BLaER1 (cell line): ENCODE data around the gene BCAT1.

Experiments
- H3K27ac ChIP-seq: shearing (Covaris generic); formaldehyde crosslinking; 2 replicates; pipeline ENCODE4 v1.8.1; 2022
- H3K27me3 ChIP-seq: shearing (Covaris generic); formaldehyde crosslinking; 2 replicates; pipeline ENCODE4 v1.8.1; 2022
- H3K36me3 ChIP-seq: shearing (Covaris generic); formaldehyde crosslinking; 2 replicates; pipeline ENCODE4 v1.8.1; 2022
- H3K4me1 ChIP-seq: shearing (Covaris generic); formaldehyde crosslinking; 2 replicates; pipeline ENCODE4 v1.8.1; 2022
- H3K4me2 ChIP-seq: shearing (Covaris generic); formaldehyde crosslinking; 2 replicates; pipeline ENCODE4 v1.8.1; 2022
- H3K4me3 ChIP-seq: shearing (Covaris generic); formaldehyde crosslinking; 2 replicates; pipeline ENCODE4 v1.8.1; 2022
- H3K9ac ChIP-seq: shearing (Covaris generic); formaldehyde crosslinking; 2 replicates; pipeline ENCODE4 v1.8.1; 2022
- H3K9me3 ChIP-seq: shearing (Covaris generic); formaldehyde crosslinking; 2 replicates; pipeline ENCODE4 v1.8.1; 2022
- H4K20me1 ChIP-seq: shearing (Covaris generic); formaldehyde crosslinking; 2 replicates; pipeline ENCODE4 v1.8.1; 2022
- Cebpa-rat ChIP-seq: shearing (Covaris generic); IDR thresholded peaks from 2 replicates; pipeline ENCODE4 v1.8.1; 2022

BCAT1 gene, protein sequence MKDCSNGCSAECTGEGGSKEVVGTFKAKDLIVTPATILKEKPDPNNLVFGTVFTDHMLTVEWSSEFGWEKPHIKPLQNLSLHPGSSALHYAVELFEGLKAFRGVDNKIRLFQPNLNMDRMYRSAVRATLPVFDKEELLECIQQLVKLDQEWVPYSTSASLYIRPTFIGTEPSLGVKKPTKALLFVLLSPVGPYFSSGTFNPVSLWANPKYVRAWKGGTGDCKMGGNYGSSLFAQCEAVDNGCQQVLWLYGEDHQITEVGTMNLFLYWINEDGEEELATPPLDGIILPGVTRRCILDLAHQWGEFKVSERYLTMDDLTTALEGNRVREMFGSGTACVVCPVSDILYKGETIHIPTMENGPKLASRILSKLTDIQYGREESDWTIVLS

DNA sequence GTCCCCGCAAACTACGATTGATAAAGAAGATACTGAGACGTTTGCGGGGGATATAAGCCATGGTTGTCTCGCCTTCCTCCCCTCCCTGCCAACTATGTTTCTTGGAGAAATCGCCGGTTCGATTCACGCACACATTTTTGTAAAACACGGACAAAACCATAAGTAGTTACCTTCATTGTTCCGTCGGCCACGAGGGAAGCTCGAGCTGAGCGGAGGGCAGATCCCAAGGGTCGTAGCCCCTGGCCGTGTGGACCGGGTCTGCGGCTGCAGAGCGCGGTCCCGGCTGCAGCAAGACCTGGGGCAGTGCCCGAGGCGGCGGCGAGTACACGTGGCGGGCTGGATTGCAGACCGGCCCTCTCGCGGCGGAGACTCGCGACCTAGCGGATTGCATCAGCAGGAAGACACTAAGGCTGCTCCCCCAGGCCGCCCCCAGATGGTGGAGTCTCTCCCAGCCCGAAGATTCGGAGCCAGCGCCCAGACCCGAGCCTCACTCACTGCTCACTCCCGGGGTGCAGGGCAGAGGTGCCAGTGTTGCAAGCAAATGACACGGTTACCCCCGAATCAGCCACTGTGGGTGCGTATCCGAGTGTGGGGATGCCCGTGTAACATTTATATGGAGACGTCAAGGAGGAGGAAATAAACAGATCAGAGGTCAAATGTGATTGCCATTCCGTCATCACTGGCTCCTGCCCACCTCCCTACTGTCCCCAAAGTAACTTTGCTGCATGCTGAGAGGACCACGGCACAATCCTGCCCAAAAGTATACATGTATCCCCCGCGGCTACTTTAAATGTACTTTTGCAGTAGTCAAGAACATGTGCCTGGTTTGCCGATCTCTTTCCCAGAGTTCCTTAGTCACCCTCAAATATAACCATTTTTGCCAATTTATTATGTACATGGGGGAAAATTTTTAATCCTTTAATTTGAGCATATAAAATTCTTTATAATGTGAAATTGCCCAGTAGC is at the start of gene BCAT1:
TSS of gene BCAT1 (minus strand) at position 345 of the 966 bp plus-strand sequence. CDS start at position 176, 169 bp downstream.
- Histone ChIP-seq H3K4me2 (peak within 1 kb of the TSS; percentile 88), H3K9ac (peak within 1 kb of the TSS; percentile 97), H3K36me3 (peaks cover 17% of the 10 kb centered on the region), H4K20me1 (peaks cover 23% of the 10 kb centered on the region), H3K4me1 (peaks cover 50% of the 10 kb centered on the region), H3K27ac (peak within 1 kb of the TSS; percentile 95), H3K9me3 (no peaks in the 10 kb centered on the region), H3K27me3 (no peaks in the 10 kb centered on the region), H3K4me3 (peak within 1 kb of the TSS; percentile 81)
- TF ChIP-seq Cebpa-rat, result peak; percentile 89

DNA sequence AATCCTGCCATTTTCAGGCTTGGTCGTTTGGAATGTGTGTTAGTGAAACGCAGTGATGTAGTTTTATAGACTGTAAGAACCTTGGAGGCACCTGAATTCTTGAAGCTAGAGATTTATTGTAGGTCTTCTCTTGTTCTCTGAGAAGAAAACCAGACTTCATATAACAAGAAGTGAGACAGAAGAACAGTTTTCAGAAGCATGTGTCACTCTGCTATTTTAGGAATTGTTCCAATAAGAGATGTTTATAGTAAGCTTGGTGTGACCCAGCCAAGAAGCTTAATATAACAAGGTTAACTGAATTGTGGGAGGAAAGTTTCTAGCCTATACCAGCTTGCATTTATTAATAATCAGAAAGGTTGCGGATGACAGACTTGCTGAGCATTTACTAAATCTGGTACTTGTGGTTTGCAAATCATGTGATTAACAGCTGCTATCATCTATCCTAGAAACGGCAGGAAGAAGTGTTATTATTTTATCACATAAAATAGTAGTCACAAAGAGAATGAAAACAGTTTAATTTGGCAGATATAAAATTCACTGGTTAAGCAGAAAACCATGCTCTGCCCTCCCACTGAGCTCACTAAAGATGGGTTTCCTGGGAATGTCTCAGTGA is 49.2 kb upstream of the BCAT1 start:
- H3K9ac ChIP-seq, result peak overlapping the region; percentile 96

DNA sequence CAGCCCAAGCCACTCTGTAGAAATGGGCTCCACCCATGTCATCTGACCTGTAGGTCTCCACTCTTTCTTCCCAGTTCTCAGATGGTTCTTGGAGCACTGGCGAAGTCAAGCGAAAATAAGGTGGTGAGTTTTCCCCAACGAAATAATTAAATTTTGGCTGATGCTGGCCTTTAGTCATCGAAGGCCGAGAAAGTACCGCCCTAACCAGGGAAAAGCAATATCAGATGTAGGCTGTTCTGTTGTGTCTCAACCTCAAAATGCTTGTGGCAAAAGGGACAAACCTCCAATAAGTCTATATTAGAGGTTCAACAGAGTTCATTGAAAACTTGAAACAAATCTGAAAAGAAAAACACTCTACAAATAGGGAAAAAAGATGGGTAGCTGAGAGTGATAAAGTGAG is 48.6 kb upstream of the BCAT1 start:
- Histone ChIP-seq H3K4me2 (peak overlapping the region; percentile 96), H4K20me1 (no peaks in the 10 kb centered on the region), H3K9ac (peak overlapping the region; percentile 96), H3K27ac (peak overlapping the region; percentile 98), H3K4me1 (peaks cover 66% of the 10 kb centered on the region), H3K36me3 (no peaks in the 10 kb centered on the region), H3K4me3 (peak overlapping the region; percentile 67), H3K27me3 (no peaks in the 10 kb centered on the region), H3K9me3 (no peaks in the 10 kb centered on the region)
- no peak for TF ChIP-seq Cebpa-rat

More for the DNA sequence above, 49.2 kb upstream of the BCAT1 start:
- Histone ChIP-seq H3K4me2 (peak overlapping the region; percentile 96), H3K9me3 (no peaks in the 10 kb centered on the region), H3K4me1 (peaks cover 66% of the 10 kb centered on the region), H3K27ac (peak overlapping the region; percentile 98), H4K20me1 (no peaks in the 10 kb centered on the region), H3K4me3 (peak overlapping the region; percentile 67), H3K36me3 (no peaks in the 10 kb centered on the region), H3K27me3 (no peaks in the 10 kb centered on the region)
- TF ChIP-seq Cebpa-rat, result no peak

DNA sequence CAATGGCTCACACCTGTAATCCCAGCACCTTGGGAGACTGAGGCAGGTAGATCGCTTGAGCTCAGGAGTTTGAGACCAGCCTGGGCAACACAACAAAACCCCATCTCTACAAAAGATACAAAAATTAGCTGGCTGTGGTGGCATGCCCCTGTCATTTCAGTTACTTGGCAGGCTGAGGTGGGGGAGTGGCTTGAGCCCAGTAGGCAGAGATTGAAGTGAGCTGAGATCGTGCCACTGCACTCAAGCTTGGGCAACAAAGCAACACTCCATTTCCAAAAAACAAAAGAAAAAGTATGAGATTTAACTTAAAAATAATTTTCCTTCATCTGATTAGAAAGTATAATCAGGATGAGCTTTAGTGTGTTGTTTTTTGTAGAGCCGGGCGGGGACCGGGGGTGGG is 47.9 kb upstream of the BCAT1 start:
- peak overlapping the region; percentile 96 for H3K4me2 ChIP-seq
- peak overlapping the region; percentile 96 for H3K9ac ChIP-seq
- H3K27ac ChIP-seq, result peak overlapping the region; percentile 98
- no peaks in the 10 kb centered on the region for H4K20me1 ChIP-seq
- H3K9me3 ChIP-seq, result no peaks in the 10 kb centered on the region
- H3K4me3 ChIP-seq, result peak overlapping the region; percentile 67
- peaks cover 66% of the 10 kb centered on the region for H3K4me1 ChIP-seq
- TF ChIP-seq Cebpa-rat, result no peak
- no peaks in the 10 kb centered on the region for H3K27me3 ChIP-seq
- no peaks in the 10 kb centered on the region for H3K36me3 ChIP-seq

DNA sequence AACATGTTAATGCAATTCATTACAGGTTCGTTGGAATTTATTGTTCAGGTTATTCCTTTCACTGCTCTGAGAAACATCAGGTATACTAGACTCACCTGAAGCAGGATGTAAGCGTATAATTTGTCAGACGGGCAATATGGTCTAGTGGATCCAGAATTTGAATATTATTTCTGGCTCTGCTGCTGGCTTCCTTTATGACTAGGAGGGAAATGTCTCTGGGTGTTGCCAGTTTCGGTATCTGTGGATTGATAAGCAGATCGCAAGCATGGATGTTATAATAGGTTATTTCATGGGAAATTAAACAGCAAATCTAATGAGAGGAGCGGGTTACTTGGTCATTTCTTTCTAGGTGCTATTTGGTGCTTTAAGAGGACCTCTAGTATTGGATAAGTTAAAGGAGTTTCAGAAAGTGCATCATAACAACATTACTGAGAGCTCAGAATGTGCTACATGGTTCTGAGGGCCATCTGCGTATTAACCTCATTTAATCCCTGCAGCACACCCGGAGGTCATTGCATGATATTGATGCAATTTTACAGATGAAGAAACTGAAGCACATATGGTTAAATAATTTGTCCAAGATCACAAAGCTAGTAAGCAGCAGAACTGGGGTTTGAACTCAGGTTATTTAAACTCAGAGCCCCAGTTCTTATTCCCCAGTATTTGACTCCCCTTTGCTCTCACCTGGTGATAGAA is 47.3 kb upstream of the BCAT1 start:
- Histone ChIP-seq H4K20me1 (peaks cover 2% of the 10 kb centered on the region), H3K4me2 (peak overlapping the region; percentile 96), H3K4me1 (peaks cover 64% of the 10 kb centered on the region), H3K9ac (peak overlapping the region; percentile 96), H3K36me3 (no peaks in the 10 kb centered on the region), H3K27ac (peak overlapping the region; percentile 98), H3K9me3 (no peaks in the 10 kb centered on the region), H3K4me3 (peak overlapping the region; percentile 67), H3K27me3 (no peaks in the 10 kb centered on the region)
- no peak for TF ChIP-seq Cebpa-rat

DNA sequence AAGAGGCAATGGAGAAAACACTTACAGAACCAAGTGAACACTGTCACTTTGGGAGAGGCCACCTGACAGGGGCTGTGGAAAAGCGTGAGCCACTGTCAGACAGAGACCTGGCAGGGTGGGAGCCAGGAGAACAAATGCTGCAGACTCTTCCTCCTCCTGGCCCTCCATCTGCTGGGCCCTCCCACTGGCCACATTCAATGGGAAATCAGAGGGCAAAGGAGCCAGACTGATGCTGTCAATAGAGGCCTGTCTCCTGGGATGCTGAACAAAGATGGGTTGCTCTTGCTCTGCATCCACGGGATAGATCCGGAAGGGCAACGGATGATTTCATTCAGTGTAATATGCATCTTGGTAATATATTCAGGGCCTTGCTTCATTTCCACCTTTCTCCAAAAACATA is 44.9 kb upstream of the BCAT1 start:
- Histone ChIP-seq H3K4me1 (peaks cover 50% of the 10 kb centered on the region), H3K9ac (peak overlapping the region; percentile 96), H3K27me3 (no peaks in the 10 kb centered on the region), H3K9me3 (no peaks in the 10 kb centered on the region), H3K27ac (peak overlapping the region; percentile 98), H3K4me3 (peak overlapping the region; percentile 67), H3K36me3 (0 out of 2 replicates have a peak, but pooled peaks cover 9% of the 10 kb centered on the region), H3K4me2 (peak overlapping the region; percentile 96), H4K20me1 (peaks cover 14% of the 10 kb centered on the region)
- TF ChIP-seq Cebpa-rat, result no peak

DNA sequence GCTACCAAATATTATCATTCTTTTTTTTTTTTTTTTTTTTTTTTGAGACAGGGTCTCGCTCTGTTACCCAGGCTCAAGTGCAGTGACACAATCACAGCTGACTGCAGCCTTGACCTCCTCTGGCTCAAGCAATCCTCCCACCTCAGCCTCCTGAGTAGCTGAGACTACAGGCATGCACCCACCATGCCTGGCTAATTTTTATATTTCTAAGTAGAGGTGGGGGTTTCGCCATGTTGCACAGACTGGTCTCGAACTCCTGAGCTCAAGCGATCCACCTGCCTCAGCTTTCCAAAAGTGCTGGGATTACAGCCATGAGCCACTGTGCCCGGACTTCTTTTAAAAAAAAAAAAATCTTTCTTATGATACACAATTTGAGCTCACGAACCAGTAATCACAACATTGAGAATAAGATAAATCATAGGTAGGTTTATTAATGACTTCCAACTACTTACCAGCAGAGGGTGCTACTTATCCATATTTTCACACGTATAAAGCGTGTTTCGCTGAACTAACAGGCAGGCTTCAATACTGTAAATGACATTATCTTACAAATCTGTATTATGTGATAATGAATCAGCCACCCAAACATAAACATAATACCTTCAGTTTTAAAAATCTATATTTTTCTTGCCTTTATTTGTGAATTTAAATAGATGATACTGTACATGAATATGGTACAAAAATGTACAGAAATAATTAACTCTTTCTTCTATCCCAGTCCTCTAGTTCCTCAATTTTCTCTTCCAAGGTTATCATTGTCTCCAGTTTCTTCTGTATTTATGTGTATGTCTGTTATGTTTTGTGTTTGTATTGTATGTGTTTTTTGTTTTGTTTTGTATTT is 42.5 kb upstream of the BCAT1 start:
- peak overlapping the region; percentile 67 for H3K4me3 ChIP-seq
- peaks cover 44% of the 10 kb centered on the region for H3K4me1 ChIP-seq
- TF ChIP-seq Cebpa-rat, result no peak
- H3K27ac ChIP-seq, result peak overlapping the region; percentile 98; the same call in 1 of the 2 replicates
- H4K20me1 ChIP-seq, result peaks cover 14% of the 10 kb centered on the region
- H3K9ac ChIP-seq, result peak overlapping the region; percentile 57; the same call in 1 of the 2 replicates
- peak overlapping the region; percentile 96 for H3K4me2 ChIP-seq
- H3K9me3 ChIP-seq, result no peaks in the 10 kb centered on the region
- 0 out of 2 replicates have a peak, but pooled peaks cover 9% of the 10 kb centered on the region for H3K36me3 ChIP-seq
- H3K27me3 ChIP-seq, result no peaks in the 10 kb centered on the region

DNA sequence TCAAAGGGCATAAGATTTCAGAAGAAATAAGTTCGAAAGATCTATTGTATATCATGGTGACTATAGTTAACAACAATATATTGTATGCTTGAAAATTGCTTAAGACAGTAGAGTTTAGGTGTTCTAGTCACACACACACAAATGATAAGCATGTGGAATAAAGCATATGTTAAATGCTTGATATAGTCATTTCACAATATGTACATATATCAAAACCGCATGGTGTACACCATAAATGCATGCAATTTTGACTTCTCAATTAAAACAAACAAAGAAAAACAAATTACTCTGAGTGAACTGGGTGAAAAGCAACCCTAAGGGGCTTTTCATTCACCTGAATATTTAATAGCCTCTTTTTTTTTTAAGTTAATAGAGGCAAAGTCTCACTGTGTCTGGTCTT is 40.3 kb upstream of the BCAT1 start:
- peaks cover 5% of the 10 kb centered on the region; the same call in 1 of the 2 replicates for H3K9me3 ChIP-seq
- H3K27ac ChIP-seq, result no peak overlapping the region
- no peak overlapping the region for H3K9ac ChIP-seq
- peaks cover 37% of the 10 kb centered on the region for H3K4me1 ChIP-seq
- H3K4me3 ChIP-seq, result no peak overlapping the region
- H3K4me2 ChIP-seq, result no peak overlapping the region
- peaks cover 9% of the 10 kb centered on the region; the same call in 1 of the 2 replicates for H3K36me3 ChIP-seq
- no peak for TF ChIP-seq Cebpa-rat
- peaks cover 14% of the 10 kb centered on the region for H4K20me1 ChIP-seq
- no peaks in the 10 kb centered on the region for H3K27me3 ChIP-seq
